Measurements from ENCODE around the gene OPRPN.

Gene OPRPN, protein sequence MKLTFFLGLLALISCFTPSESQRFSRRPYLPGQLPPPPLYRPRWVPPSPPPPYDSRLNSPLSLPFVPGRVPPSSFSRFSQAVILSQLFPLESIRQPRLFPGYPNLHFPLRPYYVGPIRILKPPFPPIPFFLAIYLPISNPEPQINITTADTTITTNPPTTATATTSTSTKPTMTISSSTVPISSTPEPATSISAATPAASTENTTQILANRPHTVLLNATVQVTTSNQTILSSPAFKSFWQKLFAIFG

DNA sequence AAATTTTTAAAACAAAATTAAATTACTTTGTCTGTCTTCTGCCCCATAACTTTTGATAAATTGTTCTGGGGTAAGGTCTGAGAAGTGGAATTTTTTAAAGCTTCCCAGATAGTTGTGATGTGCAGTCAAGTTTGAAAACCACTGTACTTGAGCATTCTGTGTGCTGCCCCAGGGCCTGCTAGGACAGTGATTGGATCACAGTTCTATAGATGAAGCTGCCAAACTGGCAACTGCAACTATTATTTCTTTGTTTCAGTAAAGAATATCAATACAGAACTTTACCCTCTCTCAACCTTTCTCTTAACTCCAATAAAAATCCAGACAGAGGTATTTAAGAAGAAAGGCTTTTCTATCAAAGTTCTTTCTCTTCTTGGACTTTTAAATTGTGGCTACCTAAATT, at the start of gene OPRPN:
TSS of gene OPRPN (plus strand) at position 361 of the 400 bp plus-strand sequence. CDS start 1,346 bp downstream, outside the sequence.
- no peak for DNase-seq (ENCODE audit: low spot score)

DNA sequence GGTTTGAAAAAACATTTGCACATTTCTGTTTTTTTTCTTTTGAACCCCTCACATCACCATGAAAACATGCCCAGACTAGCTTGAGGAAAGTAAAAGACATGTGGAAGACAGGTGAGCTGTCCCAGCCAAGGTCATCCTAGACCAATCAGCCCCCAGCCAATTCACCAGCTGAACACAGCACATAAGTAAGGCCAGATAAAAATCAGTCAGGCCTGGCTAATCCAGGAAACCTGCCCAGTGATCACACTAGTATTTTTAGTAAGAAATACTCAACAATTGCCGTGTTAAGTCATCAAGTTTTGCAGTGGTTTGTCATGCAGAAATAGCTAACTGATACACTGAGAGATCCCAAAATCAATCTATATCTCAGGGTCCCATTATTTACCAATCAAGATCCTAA, 41.6 kb upstream of the OPRPN start:
- no peak for DNase-seq (ENCODE audit: low spot score)

DNA sequence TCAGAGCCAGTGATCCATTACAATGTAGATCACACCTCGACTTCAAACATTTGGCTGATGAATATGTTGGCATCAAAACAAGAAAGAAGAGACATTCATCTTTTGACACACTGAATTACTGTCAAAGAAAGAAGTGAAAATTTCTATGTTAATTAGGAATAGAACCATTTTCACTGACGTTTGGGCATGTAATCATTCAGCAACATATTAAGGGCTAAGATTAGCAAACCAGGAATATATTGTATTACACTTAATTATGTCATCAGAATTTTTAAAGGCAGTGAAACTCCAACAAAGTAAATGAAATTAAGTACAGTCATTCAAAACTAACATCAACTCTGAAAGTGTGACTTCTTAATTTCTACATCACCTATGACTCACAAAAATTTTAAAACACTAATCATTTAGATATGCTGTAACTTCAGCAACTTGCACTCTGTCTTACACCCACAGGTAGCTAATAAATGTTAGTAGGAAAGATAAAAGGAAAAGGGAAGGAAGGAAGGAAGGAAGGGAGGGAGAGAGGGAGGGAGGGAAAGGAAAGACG, 38.6 kb upstream of the OPRPN start:
- no peak for DNase-seq (ENCODE audit: low spot score)

DNA sequence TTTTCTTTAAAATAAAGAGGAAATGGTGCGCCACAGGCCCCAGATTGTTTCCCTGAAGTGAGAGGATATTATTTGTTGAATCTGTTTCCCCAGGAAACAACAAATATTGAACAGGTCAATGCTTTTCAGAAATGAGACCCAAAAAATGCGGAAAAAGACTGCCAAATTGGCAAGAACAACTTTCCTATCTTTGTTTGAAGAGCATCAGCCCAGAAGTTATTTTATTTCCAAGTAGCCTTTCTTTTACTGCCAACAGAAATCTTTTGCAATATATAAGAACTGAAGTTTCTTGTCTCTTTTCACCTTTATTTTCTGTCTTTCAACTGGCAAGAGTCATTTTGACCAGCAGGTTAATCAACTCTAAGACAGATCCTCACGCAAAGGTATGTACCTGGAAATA, 37.3 kb upstream of the OPRPN start, which contains the start of gene SMR3A:
TSS of gene SMR3A (plus strand) at position 301 of the 400 bp plus-strand sequence. CDS start 1,356 bp downstream, outside the sequence.
- DNase-seq (ENCODE audit: low spot score), result no peak

DNA sequence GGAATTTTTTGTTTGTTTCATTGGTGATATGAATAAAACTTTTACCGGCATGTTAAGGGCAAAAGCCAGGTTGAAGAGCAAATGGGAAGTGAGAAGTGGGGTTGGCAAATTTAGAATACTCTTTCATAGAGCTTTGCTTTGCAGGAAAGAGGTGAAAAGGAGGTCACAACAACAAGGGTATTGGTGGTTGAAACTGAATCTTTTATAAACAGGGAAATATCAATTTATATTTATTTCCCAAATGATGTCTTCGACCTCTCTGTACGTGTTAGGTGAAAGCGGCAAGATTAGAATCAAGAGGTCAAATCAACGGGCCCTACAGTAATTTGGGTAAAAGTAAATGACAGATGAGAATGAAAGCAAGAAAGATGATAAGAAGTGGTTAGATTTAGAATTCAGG, 33.7 kb upstream of the OPRPN start:
- DNase-seq (ENCODE audit: low spot score), result no peak

DNA sequence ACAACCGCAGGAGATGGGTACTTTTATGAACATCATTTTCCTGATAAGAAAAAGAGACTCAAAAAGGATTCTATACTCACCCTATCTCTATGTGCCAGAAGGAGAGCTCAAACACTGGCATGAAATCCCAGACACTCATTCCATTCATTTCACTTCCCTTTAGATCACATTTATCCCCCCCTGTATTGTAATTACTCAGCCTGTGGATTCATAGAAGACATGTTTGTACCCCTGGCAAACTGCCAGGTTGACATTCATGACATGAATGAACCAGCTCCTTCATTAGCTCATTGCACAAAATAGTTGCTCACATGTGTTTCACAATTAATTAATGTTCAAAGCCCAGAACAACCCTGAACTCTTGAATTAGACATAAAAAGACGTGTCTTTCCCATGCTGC, 32.3 kb upstream of the OPRPN start:
- DNase-seq (ENCODE audit: low spot score), result no peak

DNA sequence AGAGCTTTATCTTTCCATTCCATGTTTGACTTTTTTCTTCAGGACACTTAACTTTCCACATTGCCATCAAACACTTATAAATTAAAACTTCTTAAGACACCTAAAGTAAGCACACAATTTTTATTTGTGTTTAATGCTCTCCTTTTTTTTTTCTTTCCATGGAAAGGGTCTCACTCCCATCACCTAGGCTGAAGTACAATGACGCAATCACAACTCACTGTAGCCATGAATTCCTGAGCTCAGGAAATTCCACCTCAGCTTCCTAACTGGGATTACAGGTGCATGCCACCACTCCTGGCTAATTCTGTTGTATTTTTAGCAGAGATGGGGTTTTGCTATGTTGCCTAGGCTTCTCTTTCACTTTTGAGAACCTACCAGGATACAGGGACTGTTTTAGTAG, 29.9 kb upstream of the OPRPN start:
- DNase-seq (ENCODE audit: low spot score), result no peak

DNA sequence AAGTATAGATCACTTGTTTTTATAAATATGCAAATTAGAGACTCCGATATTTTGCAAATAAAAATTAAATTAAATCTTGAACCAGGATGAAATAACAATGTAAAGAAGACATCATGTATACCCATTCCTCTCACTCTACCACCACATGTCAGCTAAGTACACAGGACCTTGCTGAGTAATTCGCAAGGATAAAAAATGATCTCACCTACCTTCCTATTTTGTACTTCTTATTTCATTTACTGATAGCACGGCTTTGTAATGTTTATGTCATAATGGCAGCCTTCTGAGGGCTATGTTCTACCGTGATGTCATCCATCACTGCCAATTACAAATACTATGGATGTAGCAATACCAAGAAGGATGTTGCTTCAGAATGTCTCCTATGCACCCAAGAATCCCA, 25.8 kb upstream of the OPRPN start:
- DNase-seq (ENCODE audit: low spot score), result no peak

DNA sequence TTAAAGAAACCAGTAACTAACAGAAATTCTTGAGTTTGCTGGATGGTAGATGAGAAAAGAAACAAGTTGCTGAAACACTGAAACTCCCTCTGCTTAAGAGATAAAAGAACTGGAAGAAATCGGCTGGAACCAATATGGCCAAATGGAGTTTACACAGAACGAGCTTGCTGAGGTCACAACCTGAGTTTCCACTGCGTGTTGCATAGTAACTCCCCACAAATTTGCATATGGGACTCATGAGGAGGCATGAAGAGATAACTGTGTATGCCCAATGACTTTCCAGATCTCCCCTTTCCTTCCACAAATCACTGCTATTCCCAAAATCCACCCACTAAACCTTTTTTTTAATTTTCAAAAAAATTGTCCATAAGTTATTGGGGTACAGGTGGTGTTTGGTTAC, 25.0 kb upstream of the OPRPN start:
- no peak for DNase-seq (ENCODE audit: low spot score)

DNA sequence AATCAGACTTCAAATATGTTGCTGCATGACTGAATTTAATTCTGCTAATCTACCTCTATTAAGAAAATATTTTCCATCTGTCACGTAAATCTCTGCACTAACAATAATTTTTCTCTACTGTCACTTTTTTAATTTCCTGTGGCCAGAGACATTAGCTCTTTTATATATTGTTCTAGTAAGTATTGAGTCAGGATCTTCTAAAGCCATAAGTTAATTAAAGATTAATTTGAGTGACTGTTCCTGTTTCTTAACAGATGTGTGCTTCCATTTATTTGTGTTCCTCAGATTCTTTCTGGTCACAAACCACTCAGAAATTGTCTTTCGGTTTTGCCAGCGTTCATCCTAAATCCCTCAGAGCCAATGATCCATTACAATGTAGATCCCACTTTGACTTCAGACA, 17.2 kb upstream of the OPRPN start:
- DNase-seq (ENCODE audit: low spot score), result no peak

DNA sequence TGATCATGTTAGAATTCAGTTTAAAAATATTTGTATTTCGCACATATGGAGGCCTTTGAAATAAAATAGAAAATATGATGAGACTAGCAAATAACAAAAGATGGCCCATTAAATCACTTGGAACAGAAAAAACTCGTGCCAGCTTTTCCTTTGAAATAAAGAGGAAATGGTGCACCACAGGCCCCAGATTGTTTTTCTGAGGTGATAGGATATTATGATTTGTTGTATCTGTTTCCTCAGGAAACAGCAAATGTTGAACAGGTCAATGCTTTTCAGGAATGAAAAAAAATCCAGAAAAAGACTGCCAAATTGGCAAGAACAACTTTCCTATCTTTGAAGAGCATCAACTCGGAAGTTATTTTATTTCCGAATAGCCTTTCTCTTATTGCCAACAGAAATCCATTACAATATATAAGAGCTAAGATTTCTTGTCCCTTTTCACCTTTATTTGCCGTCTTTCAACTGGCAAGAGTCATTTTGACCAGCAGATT, 15.0 kb upstream of the OPRPN start, which contains the start of gene SMR3B:
TSS of gene SMR3B (plus strand) at position 441 of the 491 bp plus-strand sequence. CDS start 1,380 bp downstream, outside the sequence.
- no peak for DNase-seq (ENCODE audit: low spot score)

DNA sequence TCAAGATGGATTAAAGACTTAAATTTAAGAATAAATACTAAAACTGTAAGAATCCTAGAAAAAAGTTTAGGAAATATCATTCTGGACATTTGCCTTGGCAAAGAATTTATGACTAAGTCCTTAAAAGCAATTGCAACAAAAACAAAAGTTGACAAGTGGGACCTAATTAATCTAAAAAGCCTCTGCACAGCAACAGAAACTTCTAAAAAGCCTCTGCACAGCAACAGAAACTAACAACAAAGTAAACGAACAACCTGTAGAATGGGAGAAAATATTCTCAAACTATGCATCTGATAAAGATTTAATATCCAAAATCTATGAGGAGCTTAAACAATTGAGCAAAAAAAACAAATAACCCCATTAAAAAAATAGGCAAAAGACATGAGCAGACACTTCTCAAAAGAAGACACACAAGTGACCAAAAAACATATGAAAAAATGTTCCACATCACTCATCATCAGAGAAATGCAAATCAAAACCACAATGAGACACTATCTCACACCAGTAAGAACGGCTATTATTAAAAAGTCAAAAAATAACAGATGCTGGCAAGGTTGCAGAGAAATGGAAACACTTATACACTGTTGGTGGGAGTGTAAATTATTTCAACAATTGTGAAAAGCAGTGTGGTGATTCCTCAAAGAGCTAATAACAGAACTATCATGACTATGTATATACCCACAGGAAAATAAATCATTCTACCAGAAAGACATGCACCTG, 5.5 kb upstream of the OPRPN start:
- DNase-seq (ENCODE audit: low spot score), result no peak

DNA sequence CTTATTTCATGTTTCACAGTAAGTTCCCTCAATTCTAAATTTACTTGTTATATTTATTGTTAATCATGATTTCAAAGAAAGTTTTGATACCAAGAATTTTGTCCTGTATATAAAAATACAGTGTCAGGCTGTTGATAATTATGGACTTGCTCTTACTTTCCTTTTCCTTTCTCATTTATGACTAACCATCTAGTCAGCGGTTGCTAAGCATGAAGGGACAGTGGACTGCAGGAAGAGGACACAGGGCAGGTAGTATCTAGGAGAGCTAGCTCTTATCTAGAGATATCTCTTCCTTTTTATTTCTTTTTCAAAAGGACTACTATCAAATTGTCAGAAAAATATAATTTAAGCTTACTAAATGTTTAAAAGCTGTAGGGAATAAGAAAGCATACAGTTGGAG, 1.6 kb downstream of the OPRPN start:
- no peak for DNase-seq (ENCODE audit: low spot score)

DNA sequence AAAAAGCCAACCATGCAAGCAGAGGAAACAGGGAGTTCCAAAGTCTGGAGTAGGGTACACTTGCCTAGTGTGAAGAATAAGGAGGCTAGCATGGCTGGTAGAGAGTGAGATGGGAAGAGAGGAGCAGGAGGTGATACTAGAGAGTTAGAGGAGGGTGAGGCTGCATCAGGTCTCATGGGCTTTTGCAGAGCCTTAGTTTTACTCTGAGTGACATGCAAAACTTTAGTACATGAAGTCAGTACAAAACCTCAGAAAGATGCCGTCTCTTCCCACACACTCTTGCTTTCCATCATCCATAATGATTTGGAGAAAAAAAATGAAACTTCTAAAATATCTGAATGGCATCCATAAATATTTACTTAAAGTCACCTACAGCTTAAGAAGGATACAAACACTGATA, 5.0 kb downstream of the OPRPN start:
- no peak for DNase-seq (ENCODE audit: low spot score)

DNA sequence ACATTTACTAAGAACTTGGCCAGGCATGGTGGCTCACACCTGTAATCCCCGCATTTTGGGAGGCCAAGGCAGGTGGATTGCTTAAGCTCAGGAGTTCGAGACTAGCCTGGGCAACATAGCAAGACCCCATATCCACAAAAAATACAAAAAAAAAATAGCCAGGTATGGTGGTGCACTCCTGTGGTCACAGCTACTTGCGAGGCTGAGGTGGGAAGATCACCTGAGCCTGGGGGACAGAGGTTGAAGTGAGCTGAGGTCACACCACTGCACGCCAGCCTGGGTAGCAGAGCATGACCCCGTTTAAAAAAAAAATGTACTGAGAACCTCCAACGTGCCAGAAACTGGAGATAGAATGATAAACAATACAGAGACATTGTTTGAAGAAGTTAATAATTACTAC, 8.0 kb downstream of the OPRPN start:
- DNase-seq (ENCODE audit: low spot score), result no peak

DNA sequence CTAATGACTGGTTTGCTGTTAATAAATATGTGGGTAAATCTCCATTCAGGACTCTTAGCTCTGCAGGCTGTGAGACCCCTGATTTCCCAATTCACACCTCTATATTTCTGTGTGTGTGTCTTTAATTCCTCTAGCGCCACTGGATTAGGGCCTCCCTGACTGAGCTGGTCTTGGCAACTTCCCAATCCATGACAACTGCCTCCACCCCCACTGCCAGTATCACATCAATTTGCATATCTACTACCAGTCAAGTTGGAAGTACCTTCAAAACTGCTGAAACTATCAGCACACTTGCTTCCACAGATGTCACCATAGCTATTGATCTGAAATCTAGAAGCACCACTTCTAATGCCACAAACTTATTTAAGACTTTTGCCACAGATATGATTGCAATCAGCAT, 27.6 kb downstream of the OPRPN start:
- DNase-seq (ENCODE audit: low spot score), result no peak

DNA sequence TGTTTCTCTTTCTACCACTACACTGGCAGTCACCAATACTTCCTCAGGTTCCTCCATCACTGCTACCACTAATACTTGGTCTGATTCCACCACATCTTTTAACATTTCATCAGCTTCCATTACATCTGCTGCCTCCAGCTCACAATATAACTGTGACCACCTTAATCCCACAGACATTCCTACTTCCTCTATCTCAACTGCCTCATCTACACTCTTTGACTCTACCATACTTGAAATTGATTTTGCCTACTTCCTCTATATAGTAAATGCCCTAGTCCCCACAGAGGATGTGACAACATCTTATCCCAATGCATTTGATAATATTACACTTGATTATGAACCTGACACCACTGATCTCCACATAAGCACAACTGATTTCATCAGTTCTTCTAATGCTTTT, 29.0 kb downstream of the OPRPN start:
- no peak for DNase-seq (ENCODE audit: low spot score)

DNA sequence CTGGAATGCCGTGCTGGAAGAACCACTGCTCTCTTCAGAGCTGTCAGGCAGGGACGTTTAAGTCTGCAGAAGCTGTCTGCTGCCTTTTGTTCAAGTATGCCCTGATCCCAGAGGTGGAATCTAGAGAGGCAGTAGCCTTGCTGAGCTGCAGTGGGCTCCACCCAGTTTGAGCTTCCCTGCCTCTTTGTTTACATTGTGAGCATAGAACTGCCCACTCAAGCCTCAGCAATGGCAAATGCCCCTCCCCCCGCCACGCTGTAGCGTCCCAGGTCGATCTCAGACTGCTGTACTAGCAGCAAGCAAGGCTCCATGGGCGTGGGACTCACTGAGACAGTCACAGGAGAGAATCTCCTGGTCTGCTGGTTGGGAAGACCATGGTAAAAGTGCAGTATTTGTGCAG, 39.5 kb downstream of the OPRPN start:
- DNase-seq (ENCODE audit: low spot score), result no peak

DNA sequence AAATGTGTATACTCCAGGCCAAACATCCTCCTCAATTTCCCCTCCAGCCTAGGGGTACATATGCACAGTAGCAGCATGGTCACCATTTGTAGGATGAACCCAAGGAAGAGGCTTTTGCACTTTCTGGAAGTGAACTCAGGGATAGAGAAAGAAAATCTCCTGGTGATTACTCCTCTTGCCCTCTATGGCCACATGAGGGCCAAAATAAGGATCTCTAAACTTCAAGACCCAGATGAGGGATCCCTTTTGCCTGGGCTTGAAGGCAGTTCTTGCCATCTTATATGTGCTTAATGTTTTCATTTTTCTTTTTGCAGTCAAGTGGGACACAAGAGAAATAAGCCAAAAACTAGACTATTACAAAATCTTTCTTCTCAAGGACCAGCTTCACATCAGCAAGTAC, 44.7 kb downstream of the OPRPN start:
- DNase-seq (ENCODE audit: low spot score), result no peak

DNA sequence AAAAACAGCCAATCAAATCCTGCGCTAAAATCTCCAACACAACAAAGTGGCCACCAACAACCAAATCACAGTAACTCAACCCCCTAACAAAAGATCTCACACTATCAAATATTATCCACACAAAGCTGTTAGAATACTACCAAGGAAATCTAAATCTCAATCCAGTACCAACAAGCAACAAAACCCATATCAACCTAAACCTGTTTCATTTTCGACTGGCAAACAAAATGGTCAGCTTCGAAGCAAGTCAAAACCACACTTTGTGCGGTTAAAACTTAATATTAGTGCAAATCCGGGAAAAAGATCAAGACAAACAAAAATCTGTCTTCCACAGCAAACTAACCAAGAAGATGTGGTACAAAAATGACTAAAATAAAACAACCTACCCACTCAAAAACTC, 45.6 kb downstream of the OPRPN start:
- no peak for DNase-seq (ENCODE audit: low spot score)

DNA sequence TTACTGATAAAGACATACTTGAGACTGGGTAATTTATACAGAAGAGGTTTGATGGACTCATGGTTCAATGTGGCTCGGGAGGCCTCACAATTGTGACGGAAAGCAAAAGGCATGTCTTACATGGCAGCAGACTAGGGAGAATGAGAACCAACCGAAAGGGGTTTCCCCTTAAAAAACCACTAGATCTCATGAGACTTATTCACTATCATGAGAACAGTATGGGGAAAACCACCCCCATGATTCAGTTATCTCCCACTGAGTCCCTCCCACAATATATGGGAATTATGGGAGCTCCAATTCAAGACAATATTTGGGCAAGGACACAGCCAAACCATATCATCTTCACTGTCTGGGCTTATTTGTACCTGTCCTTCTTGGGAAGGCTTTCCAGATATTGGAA, 51.5 kb downstream of the OPRPN start:
- no peak for DNase-seq (ENCODE audit: low spot score)

DNA sequence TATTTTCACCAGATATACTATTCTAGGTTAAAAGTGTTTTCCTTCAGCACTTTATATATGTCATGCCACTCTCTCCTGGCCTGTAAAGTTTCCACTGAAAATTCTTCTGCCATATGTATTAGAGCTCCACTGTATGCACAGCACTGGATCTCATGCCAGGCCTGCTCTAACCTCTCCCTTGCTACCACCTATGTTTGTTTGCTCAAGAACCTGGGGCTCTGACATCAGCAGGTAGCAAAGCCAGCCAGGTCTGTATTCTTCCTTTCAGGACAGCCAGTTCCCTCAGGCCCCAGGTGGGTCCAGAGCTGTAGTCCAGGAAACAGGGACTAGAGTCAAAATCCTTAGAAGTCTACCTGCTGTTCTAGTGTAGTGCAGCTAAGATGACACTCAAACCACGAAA, 55.2 kb downstream of the OPRPN start:
- no peak for DNase-seq (ENCODE audit: low spot score)

Measured in HuH-7 (cell line).